Measurements from ENCODE around the gene TCP10L. TPM values are rescaled to one million over a fixed set of nuclear protein-coding genes. Genes with fewer than 3 reads are reported as not detected.

TCP10L gene
- total and polyA plus RNA-seq, 10 of the 15 experiments (the other 5 are each of a cell fraction or from before 2014, with no cell fraction given): 0.11 to 0.45 (median 0.19) TPM; not detected in 3

DNA sequence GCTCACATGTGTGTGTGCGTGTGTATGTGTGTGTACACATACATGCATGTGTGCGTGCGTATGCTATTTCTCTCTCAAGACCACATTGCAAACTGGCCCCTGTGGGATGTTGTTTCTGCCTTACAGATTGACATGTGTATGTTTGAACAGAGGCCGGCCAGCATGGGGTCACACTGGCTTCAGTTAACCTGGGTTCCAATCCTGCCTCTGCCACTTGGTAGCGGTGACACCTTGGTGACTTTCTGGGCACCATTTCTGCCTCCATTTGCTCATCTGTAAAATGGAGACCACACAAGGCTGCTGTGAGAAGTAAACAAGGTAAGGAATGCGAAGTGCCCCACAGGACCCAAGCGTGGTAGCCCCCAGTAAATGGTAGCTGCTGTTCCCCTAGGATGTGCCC lies 51.7 kb downstream of the TCP10L start (continued):
- TF ChIP-seq, protein P1, sequence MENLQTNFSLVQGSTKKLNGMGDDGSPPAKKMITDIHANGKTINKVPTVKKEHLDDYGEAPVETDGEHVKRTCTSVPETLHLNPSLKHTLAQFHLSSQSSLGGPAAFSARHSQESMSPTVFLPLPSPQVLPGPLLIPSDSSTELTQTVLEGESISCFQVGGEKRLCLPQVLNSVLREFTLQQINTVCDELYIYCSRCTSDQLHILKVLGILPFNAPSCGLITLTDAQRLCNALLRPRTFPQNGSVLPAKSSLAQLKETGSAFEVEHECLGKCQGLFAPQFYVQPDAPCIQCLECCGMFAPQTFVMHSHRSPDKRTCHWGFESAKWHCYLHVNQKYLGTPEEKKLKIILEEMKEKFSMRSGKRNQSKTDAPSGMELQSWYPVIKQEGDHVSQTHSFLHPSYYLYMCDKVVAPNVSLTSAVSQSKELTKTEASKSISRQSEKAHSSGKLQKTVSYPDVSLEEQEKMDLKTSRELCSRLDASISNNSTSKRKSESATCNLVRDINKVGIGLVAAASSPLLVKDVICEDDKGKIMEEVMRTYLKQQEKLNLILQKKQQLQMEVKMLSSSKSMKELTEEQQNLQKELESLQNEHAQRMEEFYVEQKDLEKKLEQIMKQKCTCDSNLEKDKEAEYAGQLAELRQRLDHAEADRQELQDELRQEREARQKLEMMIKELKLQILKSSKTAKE (IDR thresholded peaks at IDR 0.05; ENCODE audit: low read depth, poor library complexity, severe bottlenecking): no peak

- Histone ChIP-seq H3K36me3 (ENCODE audit: control insufficient read depth in 2 of 2, insufficient read depth in 2 of 2, low read length in 1 of 2) (no peaks in the 10 kb centered on the region), H3K27me3 (replicated peaks in 1 of 2; ENCODE audit: control insufficient read depth in 2 of 2, insufficient read depth in 2 of 2, low read length in 1 of 2) (0 out of 4 replicates have a peak, but pooled peaks cover 0 to 2% of the 10 kb centered on the region in 2 experiments), H3K27ac (ENCODE audit: control insufficient read depth, insufficient read depth) (no peak overlapping the region), H2AFZ (ENCODE audit: control insufficient read depth, low read depth, low read length) (no peak overlapping the region), H4K20me1 (ENCODE audit: control insufficient read depth, insufficient read depth) (no peaks in the 10 kb centered on the region), H3K4me3 (no peak overlapping the region), H3K4me2 (ENCODE audit: control insufficient read depth, insufficient read depth) (no peak overlapping the region), H3K9ac (ENCODE audit: control insufficient read depth, insufficient read depth, low read length) (no peak overlapping the region), H3K9me3 (replicated peaks; ENCODE audit: control insufficient read depth, insufficient read depth, low read length) (no peaks in the 10 kb centered on the region), H3K4me1 (ENCODE audit: control insufficient read depth, insufficient read depth, low read length) (no peaks in the 10 kb centered on the region), H3K79me2 (ENCODE audit: control insufficient read depth, insufficient read depth, low read length) (no peaks in the 10 kb centered on the region)
- no peak for ATAC-seq
- POLR2A ChIA-PET: no interaction called here
- CTCF ChIA-PET: no interaction called here
- RAD21 ChIA-PET (ENCODE audit: unreplicated experiment): no interaction called here
- TF ChIP-seq, protein P2, sequence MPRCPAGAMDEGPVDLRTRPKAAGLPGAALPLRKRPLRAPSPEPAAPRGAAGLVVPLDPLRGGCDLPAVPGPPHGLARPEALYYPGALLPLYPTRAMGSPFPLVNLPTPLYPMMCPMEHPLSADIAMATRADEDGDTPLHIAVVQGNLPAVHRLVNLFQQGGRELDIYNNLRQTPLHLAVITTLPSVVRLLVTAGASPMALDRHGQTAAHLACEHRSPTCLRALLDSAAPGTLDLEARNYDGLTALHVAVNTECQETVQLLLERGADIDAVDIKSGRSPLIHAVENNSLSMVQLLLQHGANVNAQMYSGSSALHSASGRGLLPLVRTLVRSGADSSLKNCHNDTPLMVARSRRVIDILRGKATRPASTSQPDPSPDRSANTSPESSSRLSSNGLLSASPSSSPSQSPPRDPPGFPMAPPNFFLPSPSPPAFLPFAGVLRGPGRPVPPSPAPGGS (IDR thresholded peaks at IDR 0.05; ENCODE audit: borderline replicate concordance, insufficient read depth, low read depth, low read length, poor library complexity, severe bottlenecking): peak; percentile 58
- no peak for TF ChIP-seq GATAD2B (conservative IDR thresholded peaks at IDR 0.05; ENCODE audit: low read depth)
- DNase-seq (ENCODE audit: low read depth, low spot score): no peak
- in situ Hi-C loops (cut with MboI): no loop called here
- no TSS peak for BruUV-seq (replicated peaks)
- WGBS (ENCODE audit: insufficient coverage, insufficient replicate concordance, low lambda C conversion rate, missing lambda C conversion rate): 5% methylated on average over 4 of the region's 4 CpGs
- intact Hi-C loops (cut with micrococcal nuclease; ENCODE audit: unreplicated experiment): no loop called here
- SMC1A ChIA-PET (ENCODE audit: uncharacterized antibody, unreplicated experiment): no interaction called here
- FAIRE-seq: no peak
Observed at GRCh38 chr21:32533053-32533452, 52.3 kb downstream of the TCP10L start.
